Measurements from ENCODE around the gene HOXB6.
A peak's percentile ranks its signal among the peaks of the same experiment; 100 is the strongest.

The HOXB6 gene

DNA sequence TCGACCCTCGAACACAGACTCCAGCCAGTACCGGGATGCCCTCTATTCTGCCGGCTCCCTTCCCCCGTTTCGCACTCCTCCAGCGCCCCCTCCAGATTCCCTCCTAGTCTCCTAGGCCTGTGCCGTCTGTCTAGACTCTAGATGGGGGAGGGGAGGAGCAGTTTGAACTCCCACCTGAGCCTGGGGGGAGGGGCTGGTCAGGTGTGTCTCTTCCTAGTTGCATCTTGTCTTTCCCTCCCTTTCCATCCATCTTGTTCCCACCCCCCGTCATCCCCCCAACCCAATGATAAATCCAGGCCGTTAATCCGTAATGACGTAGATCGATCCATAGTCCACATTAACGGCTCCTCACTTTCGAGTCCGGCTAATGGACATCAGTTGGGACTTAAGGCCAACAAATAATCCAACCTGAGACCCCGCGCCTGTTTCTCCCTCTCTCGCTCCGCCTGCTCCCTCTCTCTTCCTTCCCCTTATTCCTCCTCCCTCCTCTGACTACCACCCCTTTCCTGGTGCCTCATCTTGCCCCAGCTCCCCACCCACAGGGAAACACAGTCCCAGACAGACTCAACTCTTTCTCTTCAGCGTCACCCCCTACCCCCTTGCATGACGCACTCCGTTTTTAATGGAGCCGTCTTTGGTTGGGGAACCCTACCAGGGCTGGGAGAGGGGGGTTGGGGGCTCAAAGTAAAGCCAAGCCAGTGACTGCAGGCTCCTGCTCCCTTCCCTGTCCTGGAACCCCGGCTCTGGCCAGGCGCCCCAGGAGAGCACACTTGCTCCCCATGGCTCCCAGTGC lies 7.9 kb downstream of the HOXB6 start (continued):
- TF ChIP-seq, protein P1, sequence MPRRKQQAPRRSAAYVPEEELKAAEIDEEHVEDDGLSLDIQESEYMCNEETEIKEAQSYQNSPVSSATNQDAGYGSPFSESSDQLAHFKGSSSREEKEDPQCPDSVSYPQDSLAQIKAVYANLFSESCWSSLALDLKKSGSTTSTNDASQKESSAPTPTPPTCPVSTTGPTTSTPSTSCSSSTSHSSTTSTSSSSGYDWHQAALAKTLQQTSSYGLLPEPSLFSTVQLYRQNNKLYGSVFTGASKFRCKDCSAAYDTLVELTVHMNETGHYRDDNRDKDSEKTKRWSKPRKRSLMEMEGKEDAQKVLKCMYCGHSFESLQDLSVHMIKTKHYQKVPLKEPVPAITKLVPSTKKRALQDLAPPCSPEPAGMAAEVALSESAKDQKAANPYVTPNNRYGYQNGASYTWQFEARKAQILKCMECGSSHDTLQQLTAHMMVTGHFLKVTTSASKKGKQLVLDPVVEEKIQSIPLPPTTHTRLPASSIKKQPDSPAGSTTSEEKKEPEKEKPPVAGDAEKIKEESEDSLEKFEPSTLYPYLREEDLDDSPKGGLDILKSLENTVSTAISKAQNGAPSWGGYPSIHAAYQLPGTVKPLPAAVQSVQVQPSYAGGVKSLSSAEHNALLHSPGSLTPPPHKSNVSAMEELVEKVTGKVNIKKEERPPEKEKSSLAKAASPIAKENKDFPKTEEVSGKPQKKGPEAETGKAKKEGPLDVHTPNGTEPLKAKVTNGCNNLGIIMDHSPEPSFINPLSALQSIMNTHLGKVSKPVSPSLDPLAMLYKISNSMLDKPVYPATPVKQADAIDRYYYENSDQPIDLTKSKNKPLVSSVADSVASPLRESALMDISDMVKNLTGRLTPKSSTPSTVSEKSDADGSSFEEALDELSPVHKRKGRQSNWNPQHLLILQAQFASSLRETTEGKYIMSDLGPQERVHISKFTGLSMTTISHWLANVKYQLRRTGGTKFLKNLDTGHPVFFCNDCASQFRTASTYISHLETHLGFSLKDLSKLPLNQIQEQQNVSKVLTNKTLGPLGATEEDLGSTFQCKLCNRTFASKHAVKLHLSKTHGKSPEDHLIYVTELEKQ (tag by site-specific recombination; IDR thresholded peaks at IDR 0.05; ENCODE audit: borderline replicate concordance), result peak; percentile 54; the same call in 1 of the 2 replicates
- TF ChIP-seq, protein P2, sequence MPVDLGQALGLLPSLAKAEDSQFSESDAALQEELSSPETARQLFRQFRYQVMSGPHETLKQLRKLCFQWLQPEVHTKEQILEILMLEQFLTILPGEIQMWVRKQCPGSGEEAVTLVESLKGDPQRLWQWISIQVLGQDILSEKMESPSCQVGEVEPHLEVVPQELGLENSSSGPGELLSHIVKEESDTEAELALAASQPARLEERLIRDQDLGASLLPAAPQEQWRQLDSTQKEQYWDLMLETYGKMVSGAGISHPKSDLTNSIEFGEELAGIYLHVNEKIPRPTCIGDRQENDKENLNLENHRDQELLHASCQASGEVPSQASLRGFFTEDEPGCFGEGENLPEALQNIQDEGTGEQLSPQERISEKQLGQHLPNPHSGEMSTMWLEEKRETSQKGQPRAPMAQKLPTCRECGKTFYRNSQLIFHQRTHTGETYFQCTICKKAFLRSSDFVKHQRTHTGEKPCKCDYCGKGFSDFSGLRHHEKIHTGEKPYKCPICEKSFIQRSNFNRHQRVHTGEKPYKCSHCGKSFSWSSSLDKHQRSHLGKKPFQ (tag by site-specific recombination; IDR thresholded peaks at IDR 0.05), result peak; percentile 84; the same call in 1 of the 2 replicates
- TF ChIP-seq ZNF416 (tag by site-specific recombination; IDR thresholded peaks at IDR 0.05), result no peak
- 0 out of 2 replicates have a peak, but pooled peaks have one; percentile 7 for TF ChIP-seq FEZF1 (tag by site-specific recombination; IDR thresholded peaks at IDR 0.05)
- no peak for TF ChIP-seq ZNF433 (tag by site-specific recombination; IDR thresholded peaks at IDR 0.05; ENCODE audit: low read depth)
- TF ChIP-seq, protein P3, sequence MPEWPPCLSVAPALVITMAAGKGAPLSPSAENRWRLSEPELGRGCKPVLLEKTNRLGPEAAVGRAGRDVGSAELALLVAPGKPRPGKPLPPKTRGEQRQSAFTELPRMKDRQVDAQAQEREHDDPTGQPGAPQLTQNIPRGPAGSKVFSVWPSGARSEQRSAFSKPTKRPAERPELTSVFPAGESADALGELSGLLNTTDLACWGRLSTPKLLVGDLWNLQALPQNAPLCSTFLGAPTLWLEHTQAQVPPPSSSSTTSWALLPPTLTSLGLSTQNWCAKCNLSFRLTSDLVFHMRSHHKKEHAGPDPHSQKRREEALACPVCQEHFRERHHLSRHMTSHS (tag by site-specific recombination; IDR thresholded peaks at IDR 0.05), result no peak
- no peak for TF ChIP-seq ZIC2 (tag by site-specific recombination; IDR thresholded peaks at IDR 0.05)
- peak; percentile 54 for TF ChIP-seq ZFHX2 (tag by site-specific recombination; conservative IDR thresholded peaks at IDR 0.05)
- no peak for TF ChIP-seq ZNF558 (tag by site-specific recombination; IDR thresholded peaks at IDR 0.05)
- TF ChIP-seq ZNF211 (tag by site-specific recombination; IDR thresholded peaks at IDR 0.05; ENCODE audit: low read depth), result no peak
- TF ChIP-seq SP7 (tag by site-specific recombination; IDR thresholded peaks at IDR 0.05), result peak; percentile 36; the same call in 1 of the 2 replicates
- TF ChIP-seq, protein P4, sequence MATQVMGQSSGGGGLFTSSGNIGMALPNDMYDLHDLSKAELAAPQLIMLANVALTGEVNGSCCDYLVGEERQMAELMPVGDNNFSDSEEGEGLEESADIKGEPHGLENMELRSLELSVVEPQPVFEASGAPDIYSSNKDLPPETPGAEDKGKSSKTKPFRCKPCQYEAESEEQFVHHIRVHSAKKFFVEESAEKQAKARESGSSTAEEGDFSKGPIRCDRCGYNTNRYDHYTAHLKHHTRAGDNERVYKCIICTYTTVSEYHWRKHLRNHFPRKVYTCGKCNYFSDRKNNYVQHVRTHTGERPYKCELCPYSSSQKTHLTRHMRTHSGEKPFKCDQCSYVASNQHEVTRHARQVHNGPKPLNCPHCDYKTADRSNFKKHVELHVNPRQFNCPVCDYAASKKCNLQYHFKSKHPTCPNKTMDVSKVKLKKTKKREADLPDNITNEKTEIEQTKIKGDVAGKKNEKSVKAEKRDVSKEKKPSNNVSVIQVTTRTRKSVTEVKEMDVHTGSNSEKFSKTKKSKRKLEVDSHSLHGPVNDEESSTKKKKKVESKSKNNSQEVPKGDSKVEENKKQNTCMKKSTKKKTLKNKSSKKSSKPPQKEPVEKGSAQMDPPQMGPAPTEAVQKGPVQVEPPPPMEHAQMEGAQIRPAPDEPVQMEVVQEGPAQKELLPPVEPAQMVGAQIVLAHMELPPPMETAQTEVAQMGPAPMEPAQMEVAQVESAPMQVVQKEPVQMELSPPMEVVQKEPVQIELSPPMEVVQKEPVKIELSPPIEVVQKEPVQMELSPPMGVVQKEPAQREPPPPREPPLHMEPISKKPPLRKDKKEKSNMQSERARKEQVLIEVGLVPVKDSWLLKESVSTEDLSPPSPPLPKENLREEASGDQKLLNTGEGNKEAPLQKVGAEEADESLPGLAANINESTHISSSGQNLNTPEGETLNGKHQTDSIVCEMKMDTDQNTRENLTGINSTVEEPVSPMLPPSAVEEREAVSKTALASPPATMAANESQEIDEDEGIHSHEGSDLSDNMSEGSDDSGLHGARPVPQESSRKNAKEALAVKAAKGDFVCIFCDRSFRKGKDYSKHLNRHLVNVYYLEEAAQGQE (tag by site-specific recombination; IDR thresholded peaks at IDR 0.05), result no peak
- no peak for TF ChIP-seq ZNF292 (tag by site-specific recombination; IDR thresholded peaks at IDR 0.05; ENCODE audit: borderline replicate concordance, low read depth)
- TF ChIP-seq KLF7 (tag by site-specific recombination; IDR thresholded peaks at IDR 0.05; ENCODE audit: borderline replicate concordance), result no peak
- TF ChIP-seq ZNF501 (tag by site-specific recombination; IDR thresholded peaks at IDR 0.05), result no peak
- TF ChIP-seq ZNF354C (tag by site-specific recombination; IDR thresholded peaks at IDR 0.05; ENCODE audit: borderline replicate concordance, low read depth), result no peak
- TF ChIP-seq ZNF621 (tag by site-specific recombination; IDR thresholded peaks at IDR 0.05), result no peak
- TF ChIP-seq ZNF654 (tag by site-specific recombination; IDR thresholded peaks at IDR 0.05; ENCODE audit: low read depth), result no peak; the same call in 1 of the 2 replicates
- no peak for TF ChIP-seq ZNF350 (tag by site-specific recombination; IDR thresholded peaks at IDR 0.05)
- TF ChIP-seq, protein P5, sequence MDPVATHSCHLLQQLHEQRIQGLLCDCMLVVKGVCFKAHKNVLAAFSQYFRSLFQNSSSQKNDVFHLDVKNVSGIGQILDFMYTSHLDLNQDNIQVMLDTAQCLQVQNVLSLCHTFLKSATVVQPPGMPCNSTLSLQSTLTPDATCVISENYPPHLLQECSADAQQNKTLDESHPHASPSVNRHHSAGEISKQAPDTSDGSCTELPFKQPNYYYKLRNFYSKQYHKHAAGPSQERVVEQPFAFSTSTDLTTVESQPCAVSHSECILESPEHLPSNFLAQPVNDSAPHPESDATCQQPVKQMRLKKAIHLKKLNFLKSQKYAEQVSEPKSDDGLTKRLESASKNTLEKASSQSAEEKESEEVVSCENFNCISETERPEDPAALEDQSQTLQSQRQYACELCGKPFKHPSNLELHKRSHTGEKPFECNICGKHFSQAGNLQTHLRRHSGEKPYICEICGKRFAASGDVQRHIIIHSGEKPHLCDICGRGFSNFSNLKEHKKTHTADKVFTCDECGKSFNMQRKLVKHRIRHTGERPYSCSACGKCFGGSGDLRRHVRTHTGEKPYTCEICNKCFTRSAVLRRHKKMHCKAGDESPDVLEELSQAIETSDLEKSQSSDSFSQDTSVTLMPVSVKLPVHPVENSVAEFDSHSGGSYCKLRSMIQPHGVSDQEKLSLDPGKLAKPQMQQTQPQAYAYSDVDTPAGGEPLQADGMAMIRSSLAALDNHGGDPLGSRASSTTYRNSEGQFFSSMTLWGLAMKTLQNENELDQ (tag by site-specific recombination; IDR thresholded peaks at IDR 0.05; ENCODE audit: low read depth), result no peak
- TF ChIP-seq ZNF629 (tag by site-specific recombination; IDR thresholded peaks at IDR 0.05), result peak; percentile 95
- no peak; the same call in 1 of the 2 replicates for TF ChIP-seq ZNF76 (tag by site-specific recombination; IDR thresholded peaks at IDR 0.05; ENCODE audit: borderline replicate concordance, low read depth)
- no peak for TF ChIP-seq ZNF302 (tag by site-specific recombination; IDR thresholded peaks at IDR 0.05; ENCODE audit: low read depth)
- TF ChIP-seq ZNF121 (tag by site-specific recombination; IDR thresholded peaks at IDR 0.05), result 0 out of 2 replicates have a peak, but pooled peaks have one; percentile 6
- TF ChIP-seq BCL11B (tag by site-specific recombination; IDR thresholded peaks at IDR 0.05; ENCODE audit: low read depth), result peak; percentile 79
